Neutrophil (primary cell): Measurements from ENCODE around the gene TAF6.
A peak's percentile ranks its signal among the peaks of the same experiment; 100 is the strongest.

Source experiments
- H3K27ac ChIP-seq: fragments of 200-600 bp; sonication (generic); 2 replicates; pipeline ENCODE4 v1.5.1; 2016; ENCODE audit warnings: mild to moderate bottlenecking, moderate library complexity
- H3K27me3 ChIP-seq: fragments of 200-600 bp; sonication (generic); 2 replicates; pipeline ENCODE4 v1.6.0; 2016; ENCODE audit warnings: mild to moderate bottlenecking
- H3K36me3 ChIP-seq: fragments of 200-600 bp; sonication (generic); 2 replicates; pipeline ENCODE4 v1.5.1; 2017
- H3K4me1 ChIP-seq, 2 experiments: fragments of 200-600 bp in 1 of 2; sonication (generic) in 1 of 2; 1 replicate in 1 of 2; 2 replicates in 1 of 2; pipeline versions ENCODE4 v1.5.1 to v1.6.1; 2013 to 2016; ENCODE audit warnings: low read depth in 1 of 2, low read length in 1 of 2, mild to moderate bottlenecking in 1 of 2, moderate library complexity in 1 of 2; ENCODE audit not compliant: control insufficient read depth in 1 of 2, insufficient read depth in 1 of 2
- H3K4me3 ChIP-seq, 2 experiments: fragments of 200-600 bp in 1 of 2; sonication (generic) in 1 of 2; 1 replicate in 1 of 2; 2 replicates in 1 of 2; pipeline ENCODE4 v1.5.1; 2013 to 2016; ENCODE audit warnings: low read depth in 1 of 2, low read length in 1 of 2, mild to moderate bottlenecking in 1 of 2, moderate library complexity in 1 of 2
- H3K9me3 ChIP-seq: fragments of 200-600 bp; sonication (generic); 2 replicates; pipeline ENCODE4 v1.5.1; 2016
- CTCF ChIP-seq: fragments of 200-600 bp; sonication (generic); IDR thresholded peaks from 2 replicates; pipeline ENCODE4 v1.5.1; 2016; ENCODE audit warnings: antibody characterized with exemption

The TAF6 gene

GRCh38 chr7:100126239-100126930 is 7.2 kb upstream of the TAF6 start:
- peaks cover 35 to 43% of the 10 kb centered on the region in 2 experiments for H3K4me1 ChIP-seq
- peak overlapping the region; percentile 87 for H3K27ac ChIP-seq
- TF ChIP-seq CTCF: no peak
- no peaks in the 10 kb centered on the region for H3K36me3 ChIP-seq
- peak overlapping the region; percentile 97 to 98 for H3K4me3 ChIP-seq
- H3K9me3 ChIP-seq: no peaks in the 10 kb centered on the region
- peaks cover 16% of the 10 kb centered on the region for H3K27me3 ChIP-seq

GRCh38 chr7:100124301-100125230 is 5.4 kb upstream of the TAF6 start:
- Histone ChIP-seq H3K27ac (peak overlapping the region; percentile 54), H3K4me1 (peaks cover 44 to 51% of the 10 kb centered on the region in 2 experiments), H3K36me3 (no peaks in the 10 kb centered on the region), H3K9me3 (no peaks in the 10 kb centered on the region), H3K27me3 (peaks cover 16% of the 10 kb centered on the region), H3K4me3 (no peak overlapping the region)
- no peak for TF ChIP-seq CTCF

- TF ChIP-seq CTCF: no peak
- Histone ChIP-seq H3K36me3 (no peaks in the 10 kb centered on the region), H3K9me3 (no peaks in the 10 kb centered on the region), H3K4me3 (no peak overlapping the region), H3K4me1 (peaks cover 46 to 53% of the 10 kb centered on the region in 2 experiments), H3K27me3 (no peaks in the 10 kb centered on the region), H3K27ac (no peak overlapping the region)
Measured at GRCh38 chr7:100122568-100122967, 3.4 kb upstream of the TAF6 start.

GRCh38 chr7:100122067-100122466 is 2.9 kb upstream of the TAF6 start:
- Histone ChIP-seq H3K27ac (no peak overlapping the region), H3K4me1 (peaks cover 45 to 50% of the 10 kb centered on the region in 2 experiments)
- TF ChIP-seq CTCF: no peak

GRCh38 chr7:100120733-100121036 is 1.5 kb upstream of the TAF6 start:
- Histone ChIP-seq H3K27me3 (no peaks in the 10 kb centered on the region), H3K4me3 (no peak overlapping the region), H3K27ac (peak overlapping the region; percentile 88), H3K36me3 (no peaks in the 10 kb centered on the region), H3K9me3 (no peaks in the 10 kb centered on the region), H3K4me1 (peaks cover 38 to 39% of the 10 kb centered on the region in 2 experiments)
- TF ChIP-seq CTCF: no peak

More at GRCh38 chr7:100122067-100122466, 2.9 kb upstream of the TAF6 start:
- Histone ChIP-seq H3K9me3 (no peaks in the 10 kb centered on the region), H3K36me3 (no peaks in the 10 kb centered on the region), H3K27me3 (no peaks in the 10 kb centered on the region), H3K4me3 (no peak overlapping the region)
